Activated T-helper 17 cell treated with anti-CD3 and anti-CD28 coated beads, Interleukin-2, amount 50 U/mL, for 72 hours (primary cell): ENCODE data around the gene TET3. TPM values are rescaled to one million over a fixed set of nuclear protein-coding genes. Genes with fewer than 3 reads are reported as not detected.

ENCODE experiments used
- ATAC-seq: fragments of 150-1000 bp; cut with Tn5 transposase; replicated peaks from 2 replicates; pipeline ENCODE4 v1.10.0; 2021; ENCODE audit warnings: mild to moderate bottlenecking, moderate library complexity
- H3K27ac Mint-ChIP-seq: one replicate; pipeline ENCODE4 v1.8.0; 2022; ENCODE audit warnings: mixed read lengths
- H3K27me3 Mint-ChIP-seq: one replicate; pipeline ENCODE4 v1.8.0; 2022; ENCODE audit warnings: mixed read lengths
- H3K36me3 Mint-ChIP-seq: one replicate; pipeline ENCODE4 v1.8.0; 2022; ENCODE audit warnings: low read depth, mild to moderate bottlenecking, mixed read lengths
- H3K4me1 Mint-ChIP-seq: one replicate; pipeline ENCODE4 v1.8.0; 2022; ENCODE audit warnings: mixed read lengths
- H3K4me3 Mint-ChIP-seq: one replicate; pipeline ENCODE4 v1.8.0; 2022; ENCODE audit warnings: mild to moderate bottlenecking, mixed read lengths
- H3K9me3 Mint-ChIP-seq: one replicate; pipeline ENCODE4 v1.8.0; 2022; ENCODE audit warnings: mixed read lengths
- total RNA-seq, 2 donors: library from RNA; stranded (reverse); gene quantifications; one replicate each; pipeline ENCODE4 v1.2.3, GENCODE V29; 2022

Gene TET3
- total RNA-seq, 2 donors from 2014 or later, result 15.1 to 42.6 TPM

DNA sequence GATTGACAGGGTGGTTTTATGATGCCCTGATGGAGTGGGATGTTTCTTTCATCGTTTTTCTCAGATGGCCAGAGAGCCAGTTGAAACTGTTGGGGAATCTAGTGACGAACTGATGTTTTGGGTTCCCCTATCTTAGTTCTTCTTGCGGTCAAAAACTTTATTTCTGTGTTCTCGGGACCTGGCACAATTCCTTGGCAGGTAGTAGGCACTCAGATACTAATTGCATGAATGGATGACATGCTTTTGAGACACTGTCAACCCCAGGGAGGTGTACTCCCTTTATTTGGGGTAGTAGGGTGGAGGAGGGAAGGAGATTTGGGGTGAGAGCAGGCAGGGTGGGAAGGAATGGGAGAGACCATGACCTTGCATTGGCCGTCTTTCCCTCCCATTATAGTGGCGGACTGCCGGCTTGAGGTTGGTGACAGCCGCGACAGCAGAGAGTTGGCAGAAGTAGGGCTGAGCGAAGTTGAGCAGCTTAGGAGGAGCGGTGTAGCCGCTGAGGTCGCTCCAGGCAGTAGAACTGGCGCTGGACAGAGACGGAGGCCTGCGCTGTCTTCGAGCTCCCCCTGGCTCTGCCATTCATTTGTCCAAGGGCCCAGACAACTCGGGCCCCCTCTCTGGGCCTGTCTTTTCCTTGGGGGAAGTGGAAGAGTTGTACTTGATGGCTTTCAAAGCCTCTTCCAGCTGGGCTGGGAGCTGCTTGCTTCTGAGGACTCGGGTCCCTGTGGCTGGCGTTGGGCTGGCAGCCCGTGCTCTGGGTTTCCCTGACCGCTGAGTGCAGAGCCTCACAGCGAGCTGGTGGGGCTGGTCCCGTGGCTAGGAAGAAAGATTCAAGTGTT is 2.6 kb downstream of the TET3 start:
- H3K27ac Mint-ChIP-seq, result peak overlapping the region; percentile 65
- H3K27me3 Mint-ChIP-seq, result no peaks in the 10 kb centered on the region
- peaks cover 75% of the 10 kb centered on the region for H3K36me3 Mint-ChIP-seq
- H3K9me3 Mint-ChIP-seq, result no peaks in the 10 kb centered on the region
- peak; percentile 52 for ATAC-seq
- peak overlapping the region; percentile 97 for H3K4me3 Mint-ChIP-seq
- H3K4me1 Mint-ChIP-seq, result peaks cover 40% of the 10 kb centered on the region

DNA sequence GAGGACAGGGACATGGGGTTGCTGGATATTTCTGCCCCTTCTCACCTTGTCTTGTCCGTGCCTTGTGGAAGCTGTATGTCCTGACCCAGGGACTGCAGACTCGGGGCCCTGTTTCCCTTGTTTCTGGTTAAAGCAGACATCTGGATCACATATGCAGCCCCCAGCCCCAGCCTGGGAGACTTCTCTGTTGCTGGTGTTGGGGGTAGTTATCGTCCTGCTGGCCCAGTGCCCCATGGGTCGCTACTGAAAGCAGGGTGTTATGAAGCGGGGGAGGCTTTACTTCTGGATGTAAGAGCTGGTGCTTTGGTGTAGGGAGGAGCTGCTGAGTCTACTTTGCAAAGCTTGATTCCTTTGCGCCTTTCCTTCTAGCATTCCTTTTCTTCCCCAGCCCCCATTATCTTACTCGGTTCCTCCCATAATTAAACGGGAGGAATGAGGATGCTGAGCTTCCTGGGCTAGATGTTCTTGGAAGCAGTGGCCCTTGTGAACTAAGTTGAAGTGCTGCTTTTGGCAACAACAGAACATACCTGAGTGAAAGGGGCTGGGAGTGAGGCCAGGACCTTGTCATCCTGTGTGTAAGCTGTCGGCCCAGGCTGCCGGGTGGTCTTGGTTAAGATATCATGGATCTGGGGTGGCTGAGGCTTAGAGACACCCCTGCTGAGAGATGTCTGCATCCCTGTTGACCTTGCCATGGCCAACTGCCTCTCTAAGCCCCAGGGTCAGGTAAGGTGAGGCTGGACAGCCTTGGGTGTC is 3.4 kb downstream of the TET3 start:
- no peak for ATAC-seq
- peaks cover 40% of the 10 kb centered on the region for H3K4me1 Mint-ChIP-seq
- peak overlapping the region; percentile 65 for H3K27ac Mint-ChIP-seq
- peak overlapping the region; percentile 97 for H3K4me3 Mint-ChIP-seq
- no peaks in the 10 kb centered on the region for H3K9me3 Mint-ChIP-seq
- peaks cover 83% of the 10 kb centered on the region for H3K36me3 Mint-ChIP-seq
- H3K27me3 Mint-ChIP-seq, result no peaks in the 10 kb centered on the region

DNA sequence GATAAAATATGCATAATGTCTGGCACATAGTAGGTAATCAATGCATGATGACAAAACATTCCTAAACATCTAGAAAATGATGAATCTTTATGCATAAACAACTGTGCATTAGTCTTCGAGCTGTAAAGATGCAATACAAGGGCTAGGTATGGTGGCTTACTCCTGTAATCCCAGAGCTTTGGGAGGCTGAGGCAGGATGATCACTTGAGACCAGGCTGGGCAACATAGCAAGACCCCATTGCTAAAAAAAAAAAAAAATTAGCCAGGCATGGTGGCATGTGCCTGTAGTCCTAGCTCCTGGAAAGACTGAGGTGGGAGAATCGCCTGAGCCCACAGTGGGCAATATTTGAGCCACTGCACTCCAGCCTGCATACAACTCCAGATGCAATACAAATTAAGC is 5.3 kb downstream of the TET3 start:
- no peak overlapping the region for H3K27ac Mint-ChIP-seq
- H3K4me3 Mint-ChIP-seq, result peak overlapping the region; percentile 97
- H3K4me1 Mint-ChIP-seq, result peaks cover 47% of the 10 kb centered on the region
- no peaks in the 10 kb centered on the region for H3K9me3 Mint-ChIP-seq
- ATAC-seq, result no peak
- peaks cover 90% of the 10 kb centered on the region for H3K36me3 Mint-ChIP-seq
- no peaks in the 10 kb centered on the region for H3K27me3 Mint-ChIP-seq

DNA sequence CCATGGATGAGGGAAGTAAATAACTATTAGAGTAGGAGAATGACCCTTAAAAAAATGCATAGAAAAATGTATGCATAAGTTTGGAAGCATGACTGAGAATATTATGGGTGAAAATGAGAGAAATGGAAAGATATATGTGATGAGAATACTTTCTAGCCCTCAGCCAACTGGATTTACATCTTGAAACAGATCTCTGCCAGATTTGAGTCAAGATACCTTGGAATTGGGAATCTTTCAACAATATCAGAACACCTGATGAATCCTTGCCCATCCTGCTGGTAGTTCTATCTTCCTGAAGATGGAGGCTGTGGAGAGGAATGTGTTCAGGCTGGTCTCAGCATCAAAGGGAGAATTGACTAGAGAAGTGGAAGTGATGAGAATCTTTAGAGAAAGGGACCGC is 5.8 kb downstream of the TET3 start:
- Mint-ChIP-seq H3K27ac (no peak overlapping the region), H3K9me3 (no peaks in the 10 kb centered on the region), H3K36me3 (peaks cover 89% of the 10 kb centered on the region), H3K27me3 (no peaks in the 10 kb centered on the region), H3K4me3 (no peak overlapping the region), H3K4me1 (peaks cover 47% of the 10 kb centered on the region)
- no peak for ATAC-seq

DNA sequence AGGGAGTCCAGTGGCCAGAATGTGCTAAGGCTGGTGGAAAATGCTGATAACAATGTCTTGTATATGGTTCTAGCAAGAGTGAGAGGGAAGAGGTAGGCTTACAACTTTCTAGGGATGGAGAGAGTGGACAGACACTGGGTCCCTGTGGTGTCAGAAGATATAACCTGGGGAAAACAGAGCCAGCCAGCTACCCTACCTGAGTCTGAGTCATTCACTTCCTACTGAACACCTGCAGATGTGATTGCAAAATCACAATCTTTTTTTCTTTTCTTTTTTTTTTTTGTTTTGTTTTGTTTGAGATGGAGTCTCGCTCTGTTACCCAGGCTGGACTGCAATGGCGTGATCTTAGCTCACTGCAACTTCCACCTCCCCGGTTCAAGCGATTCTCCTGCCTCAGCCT is 7.3 kb downstream of the TET3 start:
- no peak for ATAC-seq
- Mint-ChIP-seq H3K4me3 (peak overlapping the region; percentile 15), H3K36me3 (peaks cover 74% of the 10 kb centered on the region), H3K27me3 (no peaks in the 10 kb centered on the region), H3K27ac (no peak overlapping the region), H3K4me1 (peaks cover 45% of the 10 kb centered on the region), H3K9me3 (no peaks in the 10 kb centered on the region)

DNA sequence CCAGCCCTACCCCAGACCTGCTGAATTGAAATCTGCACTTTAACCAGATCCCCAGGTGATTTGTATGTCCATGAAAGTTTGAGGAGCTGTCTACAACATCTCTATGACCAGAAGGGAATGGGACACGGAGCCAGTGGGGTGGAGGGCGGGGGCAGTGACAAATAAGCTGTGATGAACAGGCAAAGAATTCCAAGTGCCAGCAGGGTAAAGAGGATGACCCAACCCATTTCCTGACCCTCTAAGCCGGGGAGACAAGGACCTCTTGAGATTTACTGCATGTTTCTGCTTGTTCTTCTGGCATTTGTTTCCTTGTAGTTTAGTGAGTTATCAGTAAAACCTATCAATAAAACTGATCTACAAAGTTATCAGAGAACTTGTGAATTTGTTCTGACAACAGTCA is 8.7 kb downstream of the TET3 start:
- Mint-ChIP-seq H3K4me3 (peak overlapping the region; percentile 55), H3K9me3 (no peaks in the 10 kb centered on the region), H3K4me1 (peaks cover 52% of the 10 kb centered on the region), H3K36me3 (peaks cover 60% of the 10 kb centered on the region), H3K27me3 (no peaks in the 10 kb centered on the region), H3K27ac (peak overlapping the region; percentile 26)
- no peak for ATAC-seq

DNA sequence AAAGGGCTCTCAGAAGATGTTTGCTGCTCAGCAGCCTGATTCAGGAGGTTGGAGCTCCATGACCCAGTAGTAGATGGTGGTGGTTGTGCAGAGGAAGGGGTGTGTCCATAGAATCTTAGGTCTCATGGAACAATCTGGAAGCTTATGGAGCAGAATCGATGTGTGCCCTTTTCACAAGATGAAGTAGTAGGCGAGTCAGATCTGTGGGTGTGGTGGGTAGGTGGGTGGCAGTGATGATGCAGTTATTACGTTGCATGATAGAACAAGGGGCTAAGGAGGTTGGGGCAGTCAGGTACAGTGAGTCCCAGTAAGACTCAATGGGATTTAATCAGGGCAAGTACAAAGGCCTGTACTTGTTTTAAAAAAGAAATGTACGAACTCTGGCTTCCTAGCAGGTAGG is 9.1 kb downstream of the TET3 start:
- Mint-ChIP-seq H3K4me1 (peaks cover 52% of the 10 kb centered on the region), H3K27ac (peak overlapping the region; percentile 26), H3K4me3 (peak overlapping the region; percentile 55), H3K27me3 (no peaks in the 10 kb centered on the region), H3K9me3 (no peaks in the 10 kb centered on the region), H3K36me3 (peaks cover 56% of the 10 kb centered on the region)
- peak; percentile 53 for ATAC-seq

DNA sequence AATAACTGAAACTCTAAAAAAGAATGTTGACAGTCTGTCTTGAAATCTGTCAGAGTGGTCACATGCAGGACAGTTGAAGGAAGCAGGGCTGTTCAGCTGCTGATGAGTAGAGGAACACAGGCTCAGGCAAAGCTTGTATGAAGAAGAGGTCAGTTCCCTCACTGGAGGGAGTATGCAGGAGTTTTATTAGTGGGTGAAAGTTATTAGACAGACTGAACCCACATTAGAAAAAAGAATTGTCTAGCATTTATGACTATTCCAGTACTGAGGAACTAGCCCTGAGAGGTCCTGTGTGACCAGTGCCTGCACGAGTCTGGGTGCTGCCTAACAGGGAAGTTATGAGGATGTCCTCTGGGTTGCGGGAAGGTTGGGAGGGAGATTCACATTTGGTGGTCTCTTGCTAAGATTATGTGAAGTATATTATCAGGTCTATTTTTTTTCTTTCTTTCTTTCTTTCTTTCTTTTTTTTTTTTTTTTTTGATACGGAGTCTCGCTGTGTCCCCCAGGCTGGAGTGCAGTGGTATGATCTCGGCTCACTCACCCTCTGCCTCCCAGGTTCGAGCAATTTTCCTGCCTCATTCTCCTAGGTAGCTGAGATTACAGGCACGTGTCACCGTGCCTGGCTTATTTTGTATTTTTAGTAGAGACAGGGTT is 9.6 kb downstream of the TET3 start:
- H3K9me3 Mint-ChIP-seq, result no peaks in the 10 kb centered on the region
- H3K4me1 Mint-ChIP-seq, result peaks cover 55% of the 10 kb centered on the region
- ATAC-seq, result peak; percentile 12
- H3K4me3 Mint-ChIP-seq, result peak overlapping the region; percentile 55
- H3K27ac Mint-ChIP-seq, result peak overlapping the region; percentile 26
- H3K36me3 Mint-ChIP-seq, result peaks cover 51% of the 10 kb centered on the region
- no peaks in the 10 kb centered on the region for H3K27me3 Mint-ChIP-seq

DNA sequence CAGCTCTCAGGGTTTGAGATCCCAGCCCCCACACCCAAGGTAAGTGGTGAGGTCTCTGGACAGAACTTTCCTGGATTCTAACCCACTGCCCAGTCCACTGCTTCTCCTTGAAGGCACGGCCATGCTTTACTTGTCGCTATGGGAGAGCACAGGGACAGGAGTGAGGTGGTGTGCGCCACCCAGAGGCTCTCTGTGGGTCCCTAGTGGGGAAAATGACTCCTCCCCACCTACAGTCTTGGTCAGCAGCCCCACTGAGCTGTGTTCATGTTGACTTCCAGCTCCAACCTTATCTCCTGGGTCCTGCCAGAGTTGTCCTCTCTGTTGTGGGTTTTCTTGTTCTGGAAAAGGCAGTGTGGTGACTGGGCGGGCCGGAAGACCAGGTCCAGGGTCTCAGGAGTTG is 11.1 kb downstream of the TET3 start:
- ATAC-seq, result no peak
- no peaks in the 10 kb centered on the region for H3K9me3 Mint-ChIP-seq

DNA sequence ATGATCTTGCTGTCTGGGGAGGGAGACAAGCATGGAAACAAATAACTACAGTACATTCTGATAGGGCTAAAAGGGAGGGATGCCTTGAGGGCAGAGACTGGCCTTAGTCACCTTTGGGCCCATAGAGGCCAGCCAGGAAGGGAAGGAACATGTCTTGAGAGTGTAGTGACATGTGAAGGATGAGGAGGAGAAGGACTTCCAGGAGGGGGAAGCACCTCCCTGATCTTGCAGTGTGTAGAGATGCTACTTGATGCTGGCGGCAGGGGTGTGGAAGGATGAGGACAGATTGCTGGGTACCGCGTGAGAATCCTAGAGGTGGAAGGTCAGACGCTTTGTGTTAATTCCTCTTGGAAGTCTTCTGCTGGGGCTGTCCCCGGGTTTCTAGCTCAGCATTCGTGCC is 13.1 kb downstream of the TET3 start:
- Mint-ChIP-seq H3K27me3 (no peaks in the 10 kb centered on the region), H3K9me3 (no peaks in the 10 kb centered on the region), H3K4me3 (peak overlapping the region; percentile 87), H3K27ac (peak overlapping the region; percentile 74), H3K36me3 (peaks cover 30% of the 10 kb centered on the region), H3K4me1 (peaks cover 65% of the 10 kb centered on the region)
- ATAC-seq, result no peak

More for the DNA sequence above, 11.1 kb downstream of the TET3 start:
- peaks cover 57% of the 10 kb centered on the region for H3K4me1 Mint-ChIP-seq
- H3K27me3 Mint-ChIP-seq, result no peaks in the 10 kb centered on the region
- H3K27ac Mint-ChIP-seq, result no peak overlapping the region
- H3K36me3 Mint-ChIP-seq, result peaks cover 36% of the 10 kb centered on the region
- no peak overlapping the region for H3K4me3 Mint-ChIP-seq

DNA sequence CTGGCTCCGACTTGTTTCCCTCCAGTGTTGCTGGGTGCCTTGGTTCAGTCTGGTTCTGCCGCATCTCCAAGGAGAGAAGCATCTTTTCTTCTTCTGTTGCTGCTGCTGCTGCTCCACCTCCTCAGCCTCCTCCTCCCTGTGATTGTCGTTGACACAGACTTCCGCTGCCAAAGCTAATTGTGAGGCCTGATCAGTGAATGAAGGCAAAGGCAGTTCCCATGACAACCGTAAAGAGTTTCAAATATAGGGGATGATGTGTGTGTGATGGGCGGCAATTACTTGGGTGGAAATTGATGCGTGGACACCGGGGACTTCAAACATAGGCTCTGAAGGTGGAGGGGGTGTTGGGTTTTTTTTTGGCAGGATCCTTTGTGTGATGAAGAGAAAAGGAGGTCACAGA is 13.7 kb downstream of the TET3 start:
- ATAC-seq, result no peak
- Mint-ChIP-seq H3K9me3 (no peaks in the 10 kb centered on the region), H3K4me3 (peak overlapping the region; percentile 87), H3K36me3 (peaks cover 30% of the 10 kb centered on the region), H3K27ac (peak overlapping the region; percentile 74), H3K27me3 (no peaks in the 10 kb centered on the region), H3K4me1 (peaks cover 64% of the 10 kb centered on the region)

DNA sequence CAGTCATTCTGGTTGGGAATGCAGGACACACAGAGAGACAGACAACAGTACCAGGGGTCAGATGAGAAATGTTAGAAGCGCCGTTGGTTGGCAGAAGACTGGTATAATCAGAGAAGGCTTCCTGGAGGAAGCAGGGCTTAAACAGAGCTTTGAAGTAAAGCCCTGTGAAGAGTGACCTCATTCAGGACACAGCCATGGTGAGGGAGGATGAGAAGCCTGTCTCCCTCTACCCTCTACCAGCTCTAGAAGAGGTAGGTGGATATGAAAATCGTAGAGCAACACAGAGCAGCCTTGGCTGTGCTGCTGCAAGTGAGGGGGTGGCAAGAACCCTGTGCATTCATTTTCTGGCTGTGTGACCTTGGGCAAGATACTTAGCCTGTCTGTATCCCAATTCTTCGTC is 14.2 kb downstream of the TET3 start:
- H3K36me3 Mint-ChIP-seq, result peaks cover 30% of the 10 kb centered on the region
- ATAC-seq, result peak; percentile 65
- H3K27me3 Mint-ChIP-seq, result no peaks in the 10 kb centered on the region
- H3K4me1 Mint-ChIP-seq, result peaks cover 62% of the 10 kb centered on the region
- H3K4me3 Mint-ChIP-seq, result peak overlapping the region; percentile 87
- H3K9me3 Mint-ChIP-seq, result no peaks in the 10 kb centered on the region
- peak overlapping the region; percentile 74 for H3K27ac Mint-ChIP-seq

DNA sequence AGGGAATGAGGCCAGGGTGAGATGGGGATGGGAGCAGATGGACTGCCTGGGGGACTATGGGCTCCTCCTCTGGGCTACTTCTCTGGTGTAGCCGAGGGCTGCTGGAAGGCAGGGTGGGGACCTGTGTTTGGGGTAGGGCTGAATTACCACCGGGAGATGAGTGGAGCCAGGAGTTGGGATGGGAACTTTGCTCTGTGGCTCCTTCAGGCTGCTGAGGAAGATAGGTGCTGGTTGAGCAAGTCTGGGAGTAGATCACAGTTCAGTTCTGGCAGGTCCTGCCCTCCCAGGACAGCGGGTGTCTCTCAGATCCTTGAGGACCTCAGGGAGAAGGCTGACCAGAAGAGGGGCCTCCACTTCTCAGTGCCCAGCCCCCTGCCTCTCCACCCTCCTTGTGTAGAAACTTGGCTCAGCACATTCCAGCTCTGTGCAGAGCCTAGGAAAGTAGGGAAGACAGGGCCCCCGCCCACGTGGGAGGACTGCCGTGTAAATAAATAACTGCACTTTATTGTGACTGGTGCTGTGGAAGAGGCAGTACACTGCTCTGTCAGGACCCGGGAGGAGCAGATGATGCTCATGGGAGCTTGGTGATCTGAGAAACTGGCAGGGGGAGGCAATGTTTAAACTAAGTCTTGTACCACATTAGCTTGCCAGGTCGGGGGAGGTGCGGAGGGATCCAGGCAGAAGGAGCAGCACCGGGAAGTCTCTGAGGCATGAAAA is 15.3 kb downstream of the TET3 start:
- H3K4me1 Mint-ChIP-seq, result peaks cover 62% of the 10 kb centered on the region

DNA sequence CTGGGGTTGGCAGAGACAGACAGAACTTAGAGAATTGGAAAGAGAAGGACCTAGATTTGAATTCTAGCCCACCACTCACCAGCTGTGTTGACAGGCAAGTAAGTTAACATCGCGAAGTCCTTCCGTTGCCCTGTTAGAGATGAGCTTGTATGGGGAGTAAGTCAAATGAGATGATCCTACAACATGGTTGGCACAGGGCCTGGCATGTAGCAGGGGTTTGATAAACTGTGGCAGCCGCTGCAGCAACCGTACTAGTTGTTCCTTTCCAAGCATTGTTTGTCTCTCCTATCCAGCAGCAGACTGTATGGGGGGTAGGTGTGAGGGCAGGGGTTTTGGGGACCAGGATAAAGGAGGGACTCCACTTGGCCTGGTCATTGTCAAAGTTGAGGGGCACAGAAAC is 16.0 kb downstream of the TET3 start:
- no peak for ATAC-seq
- Mint-ChIP-seq H3K9me3 (no peaks in the 10 kb centered on the region), H3K4me1 (peaks cover 65% of the 10 kb centered on the region), H3K36me3 (peaks cover 41% of the 10 kb centered on the region), H3K4me3 (peak overlapping the region; percentile 87), H3K27ac (peak overlapping the region; percentile 74), H3K27me3 (no peaks in the 10 kb centered on the region)

More for the DNA sequence above, 15.3 kb downstream of the TET3 start:
- peaks cover 35% of the 10 kb centered on the region for H3K36me3 Mint-ChIP-seq
- peak overlapping the region; percentile 74 for H3K27ac Mint-ChIP-seq
- no peaks in the 10 kb centered on the region for H3K9me3 Mint-ChIP-seq
- no peaks in the 10 kb centered on the region for H3K27me3 Mint-ChIP-seq
- no peak for ATAC-seq
- H3K4me3 Mint-ChIP-seq, result peak overlapping the region; percentile 87
